H9 (cell line): ENCODE data around the gene NRROS. TPM values are rescaled to one million over a fixed set of nuclear protein-coding genes. Genes with fewer than 3 reads are reported as not detected.

Experiments
- DNase-seq: peaks from one replicate; pipeline ENCODE4 v3.0.0-alpha.2; 2017
- H2AFZ ChIP-seq: one replicate; pipeline ENCODE4 v1.6.1; 2013; ENCODE audit warnings: mild to moderate bottlenecking, low read length, control low read depth, moderate library complexity
- H2AK5ac ChIP-seq: 2 replicates; pipeline ENCODE4 v1.6.1; 2013; ENCODE audit warnings: low read length, control low read depth, mixed read lengths; ENCODE audit not compliant: insufficient read length
- H2BK120ac ChIP-seq: one replicate; pipeline ENCODE4 v1.6.1; 2013; ENCODE audit warnings: low read depth, mild to moderate bottlenecking, low read length, control low read depth, inconsistent platforms; ENCODE audit not compliant: poor library complexity, severe bottlenecking
- H2BK12ac ChIP-seq: 2 replicates; pipeline ENCODE4 v1.6.1; 2013; ENCODE audit warnings: low read length, control low read depth, mixed read lengths, low read depth; ENCODE audit not compliant: insufficient read length
- H2BK15ac ChIP-seq: 2 replicates; pipeline ENCODE4 v1.6.1; 2013; ENCODE audit warnings: low read depth, low read length, control low read depth
- H2BK20ac ChIP-seq: one replicate; pipeline ENCODE4 v1.6.1; 2013; ENCODE audit warnings: low read depth, mild to moderate bottlenecking, low read length, control low read depth, inconsistent platforms; ENCODE audit not compliant: poor library complexity, severe bottlenecking
- H2BK5ac ChIP-seq: 2 replicates; pipeline ENCODE4 v1.6.1; 2013; ENCODE audit warnings: low read length, control low read depth, mixed read lengths; ENCODE audit not compliant: insufficient read length
- H3K14ac ChIP-seq: 2 replicates; pipeline ENCODE4 v1.6.1; 2013; ENCODE audit warnings: low read length, control low read depth; ENCODE audit not compliant: insufficient read depth
- H3K18ac ChIP-seq: 2 replicates; pipeline ENCODE4 v1.6.1; 2013; ENCODE audit warnings: low read depth, mild to moderate bottlenecking, mixed read lengths, low read length, control low read depth; ENCODE audit not compliant: insufficient read length
- H3K23ac ChIP-seq: 2 replicates; pipeline ENCODE4 v1.6.1; 2013; ENCODE audit warnings: low read length, control low read depth, mixed read lengths, low read depth; ENCODE audit not compliant: insufficient read length
- H3K23me2 ChIP-seq: 2 replicates; pipeline ENCODE4 v1.6.1; 2013; ENCODE audit warnings: low read depth, mild to moderate bottlenecking, mixed read lengths, low read length, control low read depth; ENCODE audit not compliant: insufficient read length, poor library complexity, severe bottlenecking
- H3K27ac ChIP-seq: 2 replicates; pipeline ENCODE4 v1.5.1; 2013; ENCODE audit warnings: low read length, control low read depth, mixed read lengths, low read depth; ENCODE audit not compliant: insufficient read length
- H3K27me3 ChIP-seq: 2 replicates; pipeline ENCODE4 v1.6.1; 2013; ENCODE audit warnings: low read length, control low read depth, inconsistent platforms; ENCODE audit not compliant: insufficient read depth
- H3K4ac ChIP-seq: 2 replicates; pipeline ENCODE4 v1.6.1; 2013; ENCODE audit warnings: low read depth, mild to moderate bottlenecking, control low read depth, inconsistent platforms, low read length, moderate library complexity
- H3K4me1 ChIP-seq: 2 replicates; pipeline ENCODE4 v1.6.1; 2013; ENCODE audit warnings: low read length, control low read depth, inconsistent platforms; ENCODE audit not compliant: insufficient read depth
- H3K4me2 ChIP-seq: 2 replicates; pipeline ENCODE4 v1.6.1; 2013; ENCODE audit warnings: low read length, control low read depth, mixed read lengths; ENCODE audit not compliant: insufficient read length, insufficient read depth
- H3K56ac ChIP-seq: 2 replicates; pipeline ENCODE4 v1.6.1; 2013; ENCODE audit warnings: low read depth, mild to moderate bottlenecking, mixed read lengths, low read length, control low read depth; ENCODE audit not compliant: insufficient read length
- H3K79me1 ChIP-seq: 2 replicates; pipeline ENCODE4 v1.6.1; 2013; ENCODE audit warnings: low read depth, mild to moderate bottlenecking, moderate library complexity, low read length, control low read depth, inconsistent platforms; ENCODE audit not compliant: insufficient read depth, poor library complexity, severe bottlenecking
- H3K79me2 ChIP-seq: 2 replicates; pipeline ENCODE4 v1.6.1; 2013; ENCODE audit warnings: low read length, control low read depth, inconsistent platforms; ENCODE audit not compliant: insufficient read depth
- H3K9ac ChIP-seq: 2 replicates; pipeline ENCODE4 v1.6.1; 2013; ENCODE audit warnings: low read length, control low read depth, mixed read lengths; ENCODE audit not compliant: insufficient read length; ENCODE audit errors: extremely low read depth
- H3K9me3 ChIP-seq: one replicate; pipeline ENCODE4 v1.6.1; 2013; ENCODE audit warnings: low read depth, low read length, inconsistent platforms; ENCODE audit not compliant: control insufficient read depth
- H3T11ph ChIP-seq: one replicate; pipeline ENCODE4 v1.6.1; 2013; ENCODE audit warnings: mild to moderate bottlenecking, low read length, control low read depth, inconsistent platforms
- H4K20me1 ChIP-seq: one replicate; pipeline ENCODE4 v1.6.1; 2013; ENCODE audit not compliant: control insufficient read depth, insufficient read length, insufficient read depth
- H4K5ac ChIP-seq: 2 replicates; pipeline ENCODE4 v1.6.1; 2013; ENCODE audit warnings: low read depth, mild to moderate bottlenecking, mixed read lengths, low read length, control low read depth; ENCODE audit not compliant: insufficient read length
- H4K8ac ChIP-seq: replicated peaks from 2 replicates; pipeline ENCODE4 v1.6.1; 2013; ENCODE audit warnings: low read length, control low read depth, mixed read lengths, low read depth; ENCODE audit not compliant: insufficient read length
- H4K91ac ChIP-seq: 2 replicates; pipeline ENCODE4 v1.6.1; 2013; ENCODE audit warnings: low read depth, mild to moderate bottlenecking, moderate library complexity, mixed read lengths, low read length, control low read depth; ENCODE audit not compliant: insufficient read length
- H3K27ac Mint-ChIP-seq, 3 experiments: 2 replicates in 2 of 3; 3 replicates in 1 of 3; pipeline ENCODE4 v1.8.0; 2020 to 2021; ENCODE audit warnings: mixed read lengths in 3 of 3, mild to moderate bottlenecking in 1 of 3, moderate library complexity in 1 of 3
- H3K27me3 Mint-ChIP-seq: 2 replicates; pipeline ENCODE4 v1.8.0; 2021; ENCODE audit warnings: low read depth, mild to moderate bottlenecking, moderate library complexity, mixed read lengths
- H3K36me3 Mint-ChIP-seq, 3 experiments: 2 replicates in 2 of 3; 3 replicates in 1 of 3; pipeline ENCODE4 v1.8.0; 2020 to 2021; ENCODE audit warnings: low read depth in 3 of 3, mixed read lengths in 3 of 3; ENCODE audit not compliant: insufficient read depth in 1 of 3
- H3K4me1 Mint-ChIP-seq, 2 experiments: 2 replicates each; pipeline ENCODE4 v1.8.0; 2020; ENCODE audit warnings: mixed read lengths in 2 of 2
- H3K4me3 Mint-ChIP-seq, 2 experiments: 2 replicates in 1 of 2; 3 replicates in 1 of 2; pipeline ENCODE4 v1.8.0; 2020 to 2021; ENCODE audit warnings: mild to moderate bottlenecking in 2 of 2, mixed read lengths in 2 of 2, moderate library complexity in 1 of 2
- H3K9me3 Mint-ChIP-seq, 2 experiments: 2 replicates in 1 of 2; 3 replicates in 1 of 2; pipeline ENCODE4 v1.8.0; 2020; ENCODE audit warnings: mild to moderate bottlenecking in 2 of 2, mixed read lengths in 2 of 2, moderate library complexity in 1 of 2
- WGBS: extraction: QIAGEN DNeasy Blood & Tissue Kit; methylation state at CpG from one replicate; pipeline ENCODE4 v1.1.7; 2013; ENCODE audit warnings: missing lambda C conversion rate, low lambda C conversion rate, mixed read lengths; ENCODE audit not compliant: insufficient read length; ENCODE audit errors: extremely low coverage; 5-methylcytosine and 5-hydroxymethylcytosine counted together
- long read RNA-seq: library from polyadenylated mRNA; unstranded; transcript quantifications from one replicate; pipeline ENCODE4 v2.0.0, GENCODE V29; 2020
- total RNA-seq: library from RNA; stranded (reverse); gene quantifications from 2 replicates; pipeline ENCODE4 v1.2.1, GENCODE V29; 2021
- TF ChIP-seq, protein P1 (sequence below): fragments of 200-600 bp; sonication (generic); conservative IDR thresholded peaks from 3 replicates; pipeline ENCODE4 v1.8.0; 2021; ENCODE audit warnings: antibody characterized with exemption, mild to moderate bottlenecking

The NRROS gene
- 2.8 and 4.0 TPM in 2 replicates for total RNA-seq
- long read RNA-seq, partial matches to known transcripts: 0 of 10 reads
- long read RNA-seq, other reads (novel, unspliced or antisense): 10 of 10 reads

DNA sequence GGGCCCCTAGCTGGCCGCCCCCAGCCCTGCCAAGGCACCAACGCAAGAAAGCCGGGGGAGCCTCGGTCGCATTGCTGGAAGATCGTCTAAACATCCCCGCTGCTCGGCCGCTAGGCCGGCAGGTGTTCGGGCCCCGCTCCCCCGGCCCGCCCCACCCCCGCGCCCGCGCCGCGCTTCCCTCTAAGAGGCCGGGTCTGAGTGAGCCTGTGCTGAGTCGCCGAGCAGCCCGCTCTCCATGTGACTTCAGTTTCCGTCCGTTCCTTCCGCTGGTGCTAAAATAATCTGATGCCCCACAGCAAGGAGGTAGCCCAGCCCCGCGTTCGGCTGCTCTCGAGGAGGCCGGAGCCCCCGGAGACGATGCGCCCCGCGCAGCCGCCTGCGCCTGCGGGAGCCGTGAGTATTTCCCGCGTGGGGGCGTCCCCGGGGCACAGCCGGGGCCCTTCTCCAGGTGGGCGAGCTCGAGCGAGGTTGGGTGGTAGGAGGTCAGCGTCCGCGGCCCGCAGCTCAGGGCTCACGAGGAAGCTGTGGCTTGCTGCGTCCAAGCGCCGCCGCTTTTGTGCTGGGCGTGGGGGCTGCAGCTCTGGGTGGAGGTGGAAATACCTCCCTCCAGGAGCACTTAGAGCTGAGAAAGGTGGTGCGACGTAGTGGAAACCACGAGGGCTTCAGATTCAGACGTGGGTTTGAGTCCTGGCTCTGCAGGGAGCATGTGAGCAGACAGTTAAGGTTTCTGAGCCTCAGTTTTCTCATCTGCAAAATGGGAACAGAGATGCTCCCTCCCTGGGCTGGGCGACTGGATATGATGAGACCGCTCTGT is at the start of gene NRROS:
NRROS (plus strand) TSS at position 212 of the 814 bp plus-strand sequence. CDS start 14,846 bp downstream, outside the sequence.
- Histone ChIP-seq H3K27ac (no peak within 1 kb of the TSS), H3K4ac (no peak within 1 kb of the TSS), H2BK20ac (no peak within 1 kb of the TSS), H2BK120ac (no peak within 1 kb of the TSS), H3K27me3 (no peaks in the 10 kb centered on the region; the same call in 1 of the 2 replicates), H4K91ac (no peak within 1 kb of the TSS), H3K23ac (no peak within 1 kb of the TSS), H2AFZ (no peak within 1 kb of the TSS), H4K5ac (no peak within 1 kb of the TSS), H3K14ac (peak within 1 kb of the TSS; percentile 78), H4K20me1 (no peaks in the 10 kb centered on the region), H3K9me3 (no peaks in the 10 kb centered on the region), H3K18ac (peak within 1 kb of the TSS; percentile 83), H3T11ph (no peak within 1 kb of the TSS), H4K8ac (no peak within 1 kb of the TSS), H3K79me1 (no peaks in the 10 kb centered on the region), H3K79me2 (no peaks in the 10 kb centered on the region; the same call in 1 of the 2 replicates), H2BK5ac (no peak within 1 kb of the TSS), H3K4me2 (peak within 1 kb of the TSS; percentile 23), H2BK15ac (no peak within 1 kb of the TSS), H2AK5ac (no peak within 1 kb of the TSS), H3K4me1 (no peaks in the 10 kb centered on the region), H3K9ac (no peak within 1 kb of the TSS), H3K23me2 (no peaks in the 10 kb centered on the region), H2BK12ac (no peak within 1 kb of the TSS), H3K56ac (no peak within 1 kb of the TSS)
- Mint-ChIP-seq H3K4me3 (peak within 1 kb of the TSS; percentile 47 to 65), H3K9me3 (no peaks in the 10 kb centered on the region), H3K4me1 (peaks cover 19 to 30% of the 10 kb centered on the region in 2 experiments), H3K27ac (peak within 1 kb of the TSS in 1 of 3 experiments; percentile 89; a peak in 1 of 7 replicates), H3K27me3 (peaks cover 21% of the 10 kb centered on the region), H3K36me3 (no peaks in the 10 kb centered on the region; a peak in 2 of 7 replicates)
- peak; percentile 74 for DNase-seq
- TF ChIP-seq, protein P1, sequence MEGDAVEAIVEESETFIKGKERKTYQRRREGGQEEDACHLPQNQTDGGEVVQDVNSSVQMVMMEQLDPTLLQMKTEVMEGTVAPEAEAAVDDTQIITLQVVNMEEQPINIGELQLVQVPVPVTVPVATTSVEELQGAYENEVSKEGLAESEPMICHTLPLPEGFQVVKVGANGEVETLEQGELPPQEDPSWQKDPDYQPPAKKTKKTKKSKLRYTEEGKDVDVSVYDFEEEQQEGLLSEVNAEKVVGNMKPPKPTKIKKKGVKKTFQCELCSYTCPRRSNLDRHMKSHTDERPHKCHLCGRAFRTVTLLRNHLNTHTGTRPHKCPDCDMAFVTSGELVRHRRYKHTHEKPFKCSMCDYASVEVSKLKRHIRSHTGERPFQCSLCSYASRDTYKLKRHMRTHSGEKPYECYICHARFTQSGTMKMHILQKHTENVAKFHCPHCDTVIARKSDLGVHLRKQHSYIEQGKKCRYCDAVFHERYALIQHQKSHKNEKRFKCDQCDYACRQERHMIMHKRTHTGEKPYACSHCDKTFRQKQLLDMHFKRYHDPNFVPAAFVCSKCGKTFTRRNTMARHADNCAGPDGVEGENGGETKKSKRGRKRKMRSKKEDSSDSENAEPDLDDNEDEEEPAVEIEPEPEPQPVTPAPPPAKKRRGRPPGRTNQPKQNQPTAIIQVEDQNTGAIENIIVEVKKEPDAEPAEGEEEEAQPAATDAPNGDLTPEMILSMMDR: no peak
- no CpG with 5 or more reads among the region's 65 CpGs for WGBS
